IPS-NIHi7 (cell line): ENCODE results near the gene F13A1.

Experiments
- DNase-seq: peaks from one replicate; pipeline ENCODE4 v3.0.0; 2012; ENCODE audit warnings: mixed read lengths; ENCODE audit errors: extremely low spot score

The F13A1 gene

DNA sequence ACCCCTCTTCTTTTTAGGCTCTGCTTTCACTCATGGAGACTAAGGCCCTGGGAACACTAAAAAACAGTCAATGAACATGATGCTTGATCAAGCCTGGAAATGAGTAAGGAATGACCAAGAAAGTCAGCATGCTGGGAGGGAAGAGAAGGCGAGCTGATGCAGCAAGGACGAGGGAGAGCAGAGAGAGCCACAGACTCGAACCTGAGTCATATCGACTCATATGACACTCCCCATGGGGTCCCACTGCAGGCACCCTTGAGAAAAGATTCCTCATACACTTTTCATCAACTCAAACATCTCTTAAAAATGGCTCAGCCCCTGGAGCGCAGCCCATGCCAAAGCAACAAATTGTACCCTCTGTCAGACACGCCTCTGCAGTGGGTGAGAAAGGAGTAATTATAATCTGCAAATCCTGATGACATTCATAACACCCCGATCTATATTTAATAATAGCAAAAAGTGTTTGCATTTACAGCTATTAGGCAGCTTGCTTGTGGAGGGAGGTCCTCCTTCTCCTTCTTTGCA is 127.2 kb downstream of the F13A1 start:
- no peak for DNase-seq

DNA sequence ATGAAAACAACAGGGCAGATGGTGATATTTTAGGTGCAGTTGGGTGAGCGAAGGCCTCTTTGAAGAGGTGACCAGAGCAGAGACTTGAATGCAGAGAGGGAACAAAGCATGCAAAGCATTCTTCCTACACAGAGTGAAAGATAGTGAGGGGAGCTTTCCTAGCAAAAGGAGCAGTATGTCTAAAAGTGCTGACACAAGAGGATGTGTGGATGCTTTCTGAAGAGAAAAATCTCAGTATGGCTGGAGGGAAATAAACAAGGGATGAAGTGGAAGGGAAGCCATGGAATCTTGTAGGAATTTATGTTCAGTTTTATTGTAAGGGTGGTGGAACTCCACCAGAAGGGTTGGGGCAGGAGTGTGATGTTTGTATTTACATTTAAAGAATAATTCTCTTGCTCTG is 128.6 kb downstream of the F13A1 start:
- DNase-seq = no peak

DNA sequence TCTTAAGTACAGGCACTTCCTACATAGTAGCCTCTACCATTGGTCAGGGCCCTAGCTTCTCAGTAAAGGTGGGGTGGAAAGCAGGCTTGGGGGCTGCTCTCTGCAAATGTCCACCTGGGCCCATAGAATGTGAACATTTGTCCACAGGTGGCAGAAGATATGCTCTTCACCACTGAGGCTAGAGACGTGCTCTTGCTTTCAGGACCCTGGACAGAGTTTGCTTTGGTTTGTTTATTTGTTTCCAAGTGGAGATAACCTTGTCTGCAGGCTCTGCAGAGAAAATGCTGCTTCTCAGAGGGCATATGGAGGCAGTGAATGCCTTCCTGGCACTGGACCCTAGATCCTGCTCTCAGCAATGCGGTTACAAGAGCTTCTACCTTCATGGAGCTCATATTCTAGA is 129.0 kb downstream of the F13A1 start:
- peak; percentile 64 for DNase-seq

- no peak for DNase-seq
These were observed 139.8 kb downstream of the F13A1 start for GRCh38 chr6:6180684-6181083.

DNA sequence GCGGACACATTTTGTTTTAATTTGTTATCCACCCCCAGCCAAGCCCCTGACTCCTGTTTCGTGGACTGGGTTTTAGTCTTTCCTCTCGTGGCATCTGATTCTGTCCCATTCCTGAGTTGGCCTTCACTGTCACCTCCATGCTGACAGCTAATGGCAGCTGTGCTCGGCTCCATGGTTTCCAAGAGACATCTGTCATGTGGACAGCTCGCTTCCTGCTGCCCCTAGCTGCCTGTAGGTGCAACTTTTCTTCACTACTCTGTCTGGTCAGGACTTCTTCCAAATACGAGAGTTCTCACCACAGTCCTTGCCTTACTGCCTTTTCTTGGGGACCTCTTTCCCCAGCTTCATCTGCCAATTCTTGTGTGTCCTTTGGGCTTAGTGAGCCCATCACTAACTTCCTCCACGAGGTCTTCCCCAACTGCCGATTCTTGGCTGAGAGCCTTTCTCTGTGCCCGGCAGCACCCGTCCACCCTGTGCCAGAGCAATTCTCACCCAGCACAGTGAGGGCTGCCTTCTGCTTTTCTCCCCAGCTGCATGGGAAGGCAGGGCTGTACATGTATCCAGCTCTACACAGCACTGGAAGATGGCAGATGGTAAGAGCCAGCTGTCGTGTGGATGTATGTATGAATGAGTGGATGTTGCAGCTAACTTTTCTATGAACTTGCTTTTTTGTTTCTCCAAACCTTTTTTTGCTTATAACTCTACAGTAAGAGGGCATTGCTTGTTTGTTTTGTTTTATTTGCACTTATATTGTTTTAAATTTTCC is 140.4 kb downstream of the F13A1 start:
- no peak for DNase-seq

DNA sequence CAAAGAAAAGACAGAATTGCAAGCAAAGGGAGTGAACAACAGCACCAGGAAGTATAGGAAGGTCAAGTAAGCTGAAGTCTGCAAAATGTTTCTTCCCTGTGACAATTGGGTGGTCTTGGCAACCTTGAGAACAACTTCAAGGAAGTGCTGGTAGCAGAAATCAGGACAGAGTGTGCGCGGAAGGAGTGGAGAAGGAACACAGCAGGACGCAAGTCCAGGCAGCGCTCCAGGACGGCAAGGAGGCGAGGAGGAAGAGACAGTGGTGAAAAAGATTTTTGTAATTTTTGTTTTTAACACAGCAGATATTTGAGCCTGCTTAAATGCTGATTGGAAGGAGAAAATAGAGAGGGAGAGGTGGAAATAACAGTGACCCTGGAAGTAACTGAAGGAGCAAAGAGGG is 141.7 kb downstream of the F13A1 start:
- DNase-seq = no peak

DNA sequence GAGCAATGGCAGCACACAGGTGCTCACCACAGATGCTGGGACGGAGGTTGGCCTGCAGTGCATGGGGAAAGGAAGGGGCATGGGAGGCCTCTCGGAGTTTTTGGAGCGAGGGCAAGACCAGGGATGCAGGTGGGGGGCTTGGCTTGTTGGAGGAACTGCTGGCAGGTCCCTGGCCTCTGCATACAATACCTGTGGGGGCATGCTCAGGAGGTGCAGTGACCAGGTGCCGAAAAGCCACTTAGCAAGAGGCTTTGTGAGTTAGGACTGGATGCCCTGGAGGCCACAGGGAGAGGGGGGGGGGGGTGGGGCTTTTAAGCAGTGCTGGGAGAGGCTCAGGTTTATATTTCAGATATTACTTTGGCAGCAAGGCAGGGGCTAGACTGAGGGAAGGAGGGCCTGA is 142.7 kb downstream of the F13A1 start:
- DNase-seq = no peak

DNA sequence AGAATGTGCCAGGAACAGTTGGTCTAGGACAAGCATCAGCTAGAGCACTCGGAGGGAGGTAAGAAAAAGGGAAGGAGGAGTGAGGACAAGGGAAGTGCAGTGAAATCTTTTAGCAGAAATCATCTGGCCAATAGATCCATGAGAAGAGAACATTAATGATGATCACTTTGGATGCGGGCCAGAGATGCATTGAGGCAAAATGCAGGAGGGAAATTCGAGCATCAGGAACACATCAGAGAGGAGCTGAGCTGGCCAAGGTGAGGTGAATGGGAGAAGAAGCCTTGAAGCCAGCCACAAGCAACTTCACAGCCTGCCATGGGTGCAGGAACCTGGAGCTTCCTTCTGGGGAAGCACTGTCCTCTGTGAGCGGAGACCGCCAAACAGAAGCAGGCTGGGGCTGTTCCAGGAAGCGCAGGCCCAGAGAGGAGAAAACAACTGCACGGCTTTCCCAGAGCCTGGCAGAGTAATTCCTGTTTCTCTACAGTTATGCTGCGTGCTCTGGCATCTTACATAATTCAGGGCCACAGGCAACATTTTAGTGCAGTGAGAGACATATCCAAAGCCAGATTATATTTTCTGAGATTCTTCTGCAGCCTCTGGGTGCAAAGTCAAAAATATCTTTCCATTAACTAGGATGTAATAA is 143.8 kb downstream of the F13A1 start:
- DNase-seq = no peak

GRCh38 chr6:6176127-6176526 is 144.3 kb downstream of the F13A1 start:
- no peak for DNase-seq

DNA sequence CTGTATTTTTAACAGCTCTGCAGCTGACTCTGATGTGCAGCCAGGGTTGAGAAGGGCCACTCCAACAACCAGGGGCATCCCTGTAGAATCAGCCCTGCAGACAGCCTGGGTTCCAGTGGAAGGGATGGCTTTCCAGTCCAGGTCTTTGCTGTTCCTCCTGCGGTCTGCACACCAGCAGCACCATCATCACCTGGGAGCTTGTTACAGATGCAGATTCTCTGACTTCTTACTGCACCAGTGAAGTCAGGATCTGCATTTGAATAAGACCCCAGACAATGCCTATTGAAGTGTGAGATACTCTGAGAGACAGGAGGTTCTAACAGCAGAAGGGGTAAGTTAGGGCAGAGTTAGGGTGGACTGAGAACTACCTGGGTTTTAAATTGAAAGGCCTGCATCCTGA is 151.3 kb downstream of the F13A1 start:
- DNase-seq = no peak

- no peak for DNase-seq
These were observed 154.4 kb downstream of the F13A1 start for GRCh38 chr6:6166064-6166463.

- no peak for DNase-seq
These were observed 156.1 kb downstream of the F13A1 start for GRCh38 chr6:6164367-6164766.

DNA sequence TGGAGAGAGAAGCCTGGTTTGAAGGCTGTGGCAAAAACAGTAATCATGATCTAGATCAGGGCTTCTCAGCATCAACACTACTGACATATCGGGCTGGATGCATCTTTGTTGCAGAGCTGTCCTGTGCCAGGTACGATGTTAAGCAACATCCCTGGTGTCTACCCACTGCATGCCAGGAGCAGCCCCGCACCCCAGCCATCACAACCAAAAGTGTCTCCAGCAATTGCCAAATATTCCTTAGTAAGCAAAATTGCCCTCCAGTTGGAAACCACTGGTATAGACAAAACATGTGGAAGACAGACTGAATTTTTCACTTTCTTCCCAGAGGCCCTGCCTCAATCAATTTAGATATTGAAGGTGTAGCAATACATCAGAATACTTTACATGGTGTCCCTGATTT is 166.1 kb downstream of the F13A1 start:
- DNase-seq = no peak

DNA sequence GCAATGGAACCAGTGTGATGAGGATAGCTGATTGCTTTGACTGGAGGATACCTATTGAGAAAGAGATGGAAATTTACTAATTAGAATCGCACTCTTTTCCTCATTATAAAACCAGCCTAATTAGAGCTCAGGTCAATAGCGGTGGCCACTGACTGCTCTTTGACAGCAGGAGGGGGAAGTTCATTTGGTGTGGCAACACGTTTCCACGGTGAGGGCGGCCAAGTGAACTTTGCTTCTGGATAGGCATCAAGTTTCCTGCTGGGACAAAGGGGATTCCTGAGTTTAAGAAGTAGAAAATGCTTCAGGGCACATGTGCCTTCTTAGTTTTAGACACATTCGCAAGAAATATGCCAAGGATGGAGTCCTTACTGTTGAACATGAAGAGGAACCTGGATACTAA is 168.4 kb downstream of the F13A1 start:
- no peak for DNase-seq

GRCh38 chr6:6148192-6148815 is 172.2 kb downstream of the F13A1 start:
- DNase-seq = no peak

DNA sequence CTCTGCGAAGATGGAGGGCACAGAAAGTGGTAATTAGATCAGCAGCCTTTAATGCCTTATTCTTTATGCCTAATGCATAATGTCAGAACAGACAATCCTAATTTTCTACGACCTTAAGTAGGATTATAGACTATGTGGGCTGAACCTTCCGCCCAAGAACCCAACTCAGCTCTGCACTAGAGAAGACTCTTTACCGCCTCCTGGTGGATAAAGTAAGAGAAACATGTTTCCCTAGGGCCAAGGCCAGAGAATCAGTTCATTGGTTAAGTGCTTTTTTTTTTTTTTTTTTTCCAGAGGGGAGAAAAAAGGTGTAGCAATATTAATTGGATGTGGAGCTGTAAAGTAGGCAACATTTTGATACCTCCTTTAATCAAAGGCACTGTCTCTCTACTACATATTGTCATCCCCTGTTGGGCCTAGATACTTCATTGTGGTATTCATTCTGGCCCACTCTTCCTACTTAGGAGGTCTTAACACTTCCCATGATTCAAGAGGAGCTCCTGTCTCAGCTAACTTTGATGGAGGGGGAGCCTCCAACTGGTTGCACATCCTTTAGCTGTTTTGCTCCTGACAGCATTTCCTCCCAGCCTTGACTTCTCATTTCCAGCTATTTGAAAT is 188.9 kb downstream of the F13A1 start:
- peak; percentile 80 for DNase-seq

DNA sequence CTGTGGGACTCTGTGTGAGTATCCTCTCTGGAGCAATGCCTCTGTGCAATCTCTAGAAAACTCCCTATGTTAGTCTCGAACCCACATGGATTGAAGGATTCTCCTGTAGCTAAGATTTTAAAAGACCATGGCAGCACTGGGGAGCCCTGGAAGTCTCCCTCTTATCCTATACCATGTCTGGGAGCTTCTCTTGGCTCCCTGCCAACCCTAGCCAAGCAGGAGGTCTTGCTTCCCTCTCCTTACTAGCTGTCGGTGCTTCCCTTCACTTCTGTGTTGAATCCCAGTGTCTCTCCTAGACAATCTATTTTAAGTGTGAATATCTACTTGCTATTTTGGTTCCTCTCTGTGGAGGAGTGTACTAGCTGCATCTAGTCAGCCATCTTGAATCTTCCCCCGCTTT is 195.0 kb downstream of the F13A1 start:
- DNase-seq = no peak

GRCh38 chr6:6123803-6124202 is 196.7 kb downstream of the F13A1 start:
- no peak for DNase-seq

- no peak for DNase-seq
These were observed 198.5 kb downstream of the F13A1 start for GRCh38 chr6:6121943-6122342.

- peak; percentile 41 for DNase-seq
These were observed 214.9 kb downstream of the F13A1 start for GRCh38 chr6:6105472-6106036.
